ENCODE data around the gene CEACAM1. TPM values are rescaled to one million over a fixed set of nuclear protein-coding genes. Genes with fewer than 3 reads are reported as not detected.
A peak's percentile ranks its signal among the peaks of the same experiment; 100 is the strongest.

The CEACAM1 gene
- total and polyA plus RNA-seq, 2 experiments from 2014 or later = 0.63 to 3.0 TPM

DNA sequence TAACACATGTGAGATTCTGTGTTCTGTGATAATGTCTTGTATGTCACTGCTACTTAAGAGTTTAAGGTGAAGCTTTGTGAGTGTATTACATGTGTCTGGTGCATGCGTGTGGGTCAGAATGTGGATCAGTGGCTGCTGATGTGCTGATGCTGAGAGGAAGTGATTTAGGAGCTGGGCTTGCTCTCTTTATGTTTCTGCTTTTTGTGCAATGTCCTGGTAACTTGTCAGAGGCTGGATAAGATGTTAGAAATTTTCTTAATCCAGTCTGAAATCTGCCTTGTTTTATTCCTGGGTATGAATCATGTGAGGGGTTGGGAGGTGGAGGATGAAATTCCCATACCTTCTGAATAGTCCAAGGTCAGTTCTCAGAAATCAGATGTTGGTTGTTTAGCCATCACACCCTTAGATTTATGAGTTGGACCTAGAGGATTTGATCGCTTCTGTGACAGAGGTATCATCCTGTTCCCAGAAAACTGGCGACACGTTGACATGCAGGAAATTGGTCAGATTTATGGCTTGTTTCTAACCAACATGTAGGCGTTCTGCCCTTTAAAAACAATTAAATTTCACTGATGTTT lies 61.0 kb downstream of the CEACAM1 start (continued):
- TF ChIP-seq, protein P1, sequence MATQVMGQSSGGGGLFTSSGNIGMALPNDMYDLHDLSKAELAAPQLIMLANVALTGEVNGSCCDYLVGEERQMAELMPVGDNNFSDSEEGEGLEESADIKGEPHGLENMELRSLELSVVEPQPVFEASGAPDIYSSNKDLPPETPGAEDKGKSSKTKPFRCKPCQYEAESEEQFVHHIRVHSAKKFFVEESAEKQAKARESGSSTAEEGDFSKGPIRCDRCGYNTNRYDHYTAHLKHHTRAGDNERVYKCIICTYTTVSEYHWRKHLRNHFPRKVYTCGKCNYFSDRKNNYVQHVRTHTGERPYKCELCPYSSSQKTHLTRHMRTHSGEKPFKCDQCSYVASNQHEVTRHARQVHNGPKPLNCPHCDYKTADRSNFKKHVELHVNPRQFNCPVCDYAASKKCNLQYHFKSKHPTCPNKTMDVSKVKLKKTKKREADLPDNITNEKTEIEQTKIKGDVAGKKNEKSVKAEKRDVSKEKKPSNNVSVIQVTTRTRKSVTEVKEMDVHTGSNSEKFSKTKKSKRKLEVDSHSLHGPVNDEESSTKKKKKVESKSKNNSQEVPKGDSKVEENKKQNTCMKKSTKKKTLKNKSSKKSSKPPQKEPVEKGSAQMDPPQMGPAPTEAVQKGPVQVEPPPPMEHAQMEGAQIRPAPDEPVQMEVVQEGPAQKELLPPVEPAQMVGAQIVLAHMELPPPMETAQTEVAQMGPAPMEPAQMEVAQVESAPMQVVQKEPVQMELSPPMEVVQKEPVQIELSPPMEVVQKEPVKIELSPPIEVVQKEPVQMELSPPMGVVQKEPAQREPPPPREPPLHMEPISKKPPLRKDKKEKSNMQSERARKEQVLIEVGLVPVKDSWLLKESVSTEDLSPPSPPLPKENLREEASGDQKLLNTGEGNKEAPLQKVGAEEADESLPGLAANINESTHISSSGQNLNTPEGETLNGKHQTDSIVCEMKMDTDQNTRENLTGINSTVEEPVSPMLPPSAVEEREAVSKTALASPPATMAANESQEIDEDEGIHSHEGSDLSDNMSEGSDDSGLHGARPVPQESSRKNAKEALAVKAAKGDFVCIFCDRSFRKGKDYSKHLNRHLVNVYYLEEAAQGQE (IDR thresholded peaks at IDR 0.05; ENCODE audit: unreplicated experiment) = no peak
- TF ChIP-seq, protein P2, sequence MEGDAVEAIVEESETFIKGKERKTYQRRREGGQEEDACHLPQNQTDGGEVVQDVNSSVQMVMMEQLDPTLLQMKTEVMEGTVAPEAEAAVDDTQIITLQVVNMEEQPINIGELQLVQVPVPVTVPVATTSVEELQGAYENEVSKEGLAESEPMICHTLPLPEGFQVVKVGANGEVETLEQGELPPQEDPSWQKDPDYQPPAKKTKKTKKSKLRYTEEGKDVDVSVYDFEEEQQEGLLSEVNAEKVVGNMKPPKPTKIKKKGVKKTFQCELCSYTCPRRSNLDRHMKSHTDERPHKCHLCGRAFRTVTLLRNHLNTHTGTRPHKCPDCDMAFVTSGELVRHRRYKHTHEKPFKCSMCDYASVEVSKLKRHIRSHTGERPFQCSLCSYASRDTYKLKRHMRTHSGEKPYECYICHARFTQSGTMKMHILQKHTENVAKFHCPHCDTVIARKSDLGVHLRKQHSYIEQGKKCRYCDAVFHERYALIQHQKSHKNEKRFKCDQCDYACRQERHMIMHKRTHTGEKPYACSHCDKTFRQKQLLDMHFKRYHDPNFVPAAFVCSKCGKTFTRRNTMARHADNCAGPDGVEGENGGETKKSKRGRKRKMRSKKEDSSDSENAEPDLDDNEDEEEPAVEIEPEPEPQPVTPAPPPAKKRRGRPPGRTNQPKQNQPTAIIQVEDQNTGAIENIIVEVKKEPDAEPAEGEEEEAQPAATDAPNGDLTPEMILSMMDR (conservative IDR thresholded peaks at IDR 0.05; ENCODE audit: low read depth in 2 of 2) = no peak
- TF ChIP-seq NANOG (IDR thresholded peaks at IDR 0.05; ENCODE audit: borderline replicate concordance) (no peak), CREB1 (CRISPR knock-in tag; IDR thresholded peaks at IDR 0.05; ENCODE audit: low read depth) (no peak), ZNF331 (CRISPR knock-in tag; IDR thresholded peaks at IDR 0.05; ENCODE audit: low read depth) (no peak), JUNB (IDR thresholded peaks at IDR 0.05; ENCODE audit: unreplicated experiment) (no peak), EZH2phosphoT487 (IDR thresholded peaks at IDR 0.05; ENCODE audit: unreplicated experiment) (no peak), ZNF114 (CRISPR knock-in tag; IDR thresholded peaks at IDR 0.05) (no peak)
- TF ChIP-seq, protein P3, sequence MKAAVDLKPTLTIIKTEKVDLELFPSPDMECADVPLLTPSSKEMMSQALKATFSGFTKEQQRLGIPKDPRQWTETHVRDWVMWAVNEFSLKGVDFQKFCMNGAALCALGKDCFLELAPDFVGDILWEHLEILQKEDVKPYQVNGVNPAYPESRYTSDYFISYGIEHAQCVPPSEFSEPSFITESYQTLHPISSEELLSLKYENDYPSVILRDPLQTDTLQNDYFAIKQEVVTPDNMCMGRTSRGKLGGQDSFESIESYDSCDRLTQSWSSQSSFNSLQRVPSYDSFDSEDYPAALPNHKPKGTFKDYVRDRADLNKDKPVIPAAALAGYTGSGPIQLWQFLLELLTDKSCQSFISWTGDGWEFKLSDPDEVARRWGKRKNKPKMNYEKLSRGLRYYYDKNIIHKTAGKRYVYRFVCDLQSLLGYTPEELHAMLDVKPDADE (IDR thresholded peaks at IDR 0.05) = no peak

DNA sequence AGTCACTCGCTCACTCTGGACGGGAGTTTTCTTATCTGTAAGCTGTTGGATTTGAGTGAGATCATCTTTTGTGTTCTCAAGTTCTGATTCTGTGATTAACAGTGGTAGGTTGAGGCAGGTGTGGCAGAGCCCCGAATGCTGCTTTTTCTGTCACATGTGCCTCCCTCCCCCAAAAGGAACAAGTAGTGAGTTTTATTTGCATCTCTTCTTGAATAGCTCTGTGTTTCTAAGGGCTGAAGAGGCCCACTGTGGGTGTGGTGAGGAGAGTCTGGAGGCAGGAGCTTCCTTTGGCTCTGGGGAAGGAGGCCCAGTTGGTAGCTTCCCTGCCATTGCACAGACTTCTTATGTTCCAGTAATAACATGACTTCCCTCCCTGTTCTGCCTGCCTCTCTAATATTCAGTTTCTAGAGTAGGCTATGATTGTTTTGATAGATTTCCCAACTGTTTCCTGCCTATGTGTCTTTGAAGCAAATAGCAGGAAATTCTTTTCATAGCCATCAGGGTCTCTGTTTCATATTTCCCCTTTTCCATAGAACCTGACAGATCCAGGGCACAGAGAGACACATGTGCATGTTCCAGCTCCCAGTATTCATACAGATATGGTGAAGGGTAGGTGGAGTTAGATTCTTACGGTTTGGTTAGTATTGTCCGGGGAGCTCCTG lies 61.6 kb downstream of the CEACAM1 start:
- no peaks in the 10 kb centered on the region for H3K9me3 Mint-ChIP-seq
- DNase-seq (ENCODE audit: low spot score) (no peak), ATAC-seq (no peak)
- no peaks in the 10 kb centered on the region for H3K27me3 ChIP-seq (ENCODE audit: insufficient read depth)
- H3K4me1 Mint-ChIP-seq = peaks cover 28% of the 10 kb centered on the region
- H3K4me3 ChIP-seq = no peak overlapping the region
- H3K27me3 Mint-ChIP-seq (ENCODE audit: insufficient read depth, low read depth, poor library complexity) = peaks cover 11% of the 10 kb centered on the region
- no peaks in the 10 kb centered on the region for H3K9me2 ChIP-seq (ENCODE audit: insufficient read depth)
- H3K4me3 Mint-ChIP-seq = no peak overlapping the region
- H3K27ac ChIP-seq (ENCODE audit: low read depth) = no peak overlapping the region
- H3K4me2 ChIP-seq = no peak overlapping the region
- no peaks in the 10 kb centered on the region for H3K36me3 Mint-ChIP-seq (ENCODE audit: low read depth)
- H4K20me1 ChIP-seq (replicated peaks; ENCODE audit: insufficient read depth) = no peaks in the 10 kb centered on the region
- H2AFZ ChIP-seq = peak overlapping the region; percentile 56; the same call in 1 of the 2 replicates
- no peaks in the 10 kb centered on the region for H3K36me3 ChIP-seq (ENCODE audit: insufficient read depth)
- H3K4me1 ChIP-seq (ENCODE audit: insufficient read depth) = peaks cover 20% of the 10 kb centered on the region
- no peak overlapping the region for H3K27ac Mint-ChIP-seq
- no peaks in the 10 kb centered on the region for H3F3A ChIP-seq (replicated peaks; ENCODE audit: low read depth)
- no peaks in the 10 kb centered on the region for H3K79me2 ChIP-seq (replicated peaks; ENCODE audit: insufficient read depth)
- TF ChIP-seq JUNB (IDR thresholded peaks at IDR 0.05; ENCODE audit: unreplicated experiment) = no peak
- TF ChIP-seq, protein P2 (conservative IDR thresholded peaks at IDR 0.05; ENCODE audit: low read depth in 2 of 2) = no peak
- TF ChIP-seq POLR2AphosphoS5 (IDR thresholded peaks at IDR 0.05; ENCODE audit: low read depth) = no peak
- TF ChIP-seq CREB1 (CRISPR knock-in tag; IDR thresholded peaks at IDR 0.05; ENCODE audit: low read depth) = no peak
- TF ChIP-seq, protein P3 (IDR thresholded peaks at IDR 0.05) = no peak
- TF ChIP-seq, protein P1 (IDR thresholded peaks at IDR 0.05; ENCODE audit: unreplicated experiment) = no peak
- TF ChIP-seq STAT1 (IDR thresholded peaks at IDR 0.05; ENCODE audit: unreplicated experiment) = no peak

Data from GM23338 (cell line).